UCSD-AML1 (cell line): Measurements from ENCODE around the gene TGOLN2.
"Not testable (repeated sequence)": the region's sequence is repeated elsewhere in the genome, so short reads cannot be mapped to it uniquely, and the experiment has no call there.

Experiments used
- DNase-seq: peaks from one replicate; lab custom pipeline; 2025; ENCODE audit not compliant: unreplicated experiment; lab: John Stamatoyannopoulos, UW

Gene TGOLN2

DNA sequence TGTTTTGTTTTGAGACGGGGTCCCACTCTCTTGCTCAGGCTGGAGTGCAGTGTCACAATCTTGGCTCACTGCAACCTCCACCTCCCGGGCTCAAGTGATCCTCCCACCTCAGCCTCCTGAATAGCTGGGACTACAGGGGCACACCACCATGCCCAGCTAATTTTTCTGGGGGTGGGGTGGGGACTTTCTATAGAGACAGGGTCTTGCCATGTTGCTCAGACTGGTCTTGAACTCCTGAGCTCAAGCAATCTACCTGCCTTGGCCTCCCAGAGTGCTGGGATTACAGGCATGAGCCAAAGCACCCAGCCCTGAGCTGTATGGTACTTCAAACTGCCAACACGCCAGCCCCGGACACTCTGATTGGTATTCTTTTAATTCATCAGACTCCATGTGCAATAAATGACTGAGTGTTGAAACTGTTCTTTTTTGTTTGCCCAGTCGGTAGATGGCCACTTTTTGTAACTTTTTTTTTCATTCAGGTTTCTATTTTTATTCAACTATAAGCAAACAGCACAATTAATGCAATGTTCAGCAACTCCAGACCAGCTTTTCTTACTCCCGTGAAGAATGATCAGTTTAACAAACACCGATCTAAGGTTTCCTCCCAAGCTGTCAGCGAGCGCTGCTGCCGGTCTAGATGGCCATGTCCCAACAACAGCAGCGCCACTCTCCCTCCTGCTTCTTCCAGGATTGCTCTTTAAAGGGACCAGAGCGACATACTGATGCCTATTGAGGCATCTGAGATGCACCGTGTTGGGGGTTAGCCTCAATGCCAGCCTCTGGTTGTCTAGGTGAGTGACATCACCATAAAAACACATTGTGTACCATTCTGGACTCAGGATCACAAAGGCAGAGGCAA lies 12.5 kb upstream of the TGOLN2 start:
- no peak for DNase-seq

DNA sequence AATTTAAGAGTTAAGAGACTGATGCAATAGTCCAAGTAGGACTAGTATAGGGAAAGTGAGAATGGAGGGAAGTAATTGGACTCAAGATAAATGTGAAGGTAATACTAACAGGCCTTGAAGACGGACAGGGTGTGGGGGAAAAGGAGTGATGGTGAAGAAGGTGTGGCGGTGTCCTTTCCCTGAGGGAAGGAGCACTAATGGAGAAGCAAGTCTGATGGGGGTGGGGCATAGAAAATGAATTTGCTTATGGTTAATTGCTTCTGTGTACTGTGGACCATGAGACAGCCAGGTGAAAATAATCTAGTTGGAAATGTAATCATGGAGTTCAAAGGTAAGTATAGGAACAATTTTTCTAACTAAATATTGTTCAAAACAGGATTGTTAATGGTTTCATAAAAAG lies 7.1 kb upstream of the TGOLN2 start:
- no peak for DNase-seq

GRCh38 chr2:85333877-85334276 lies 6.1 kb upstream of the TGOLN2 start:
- DNase-seq = not testable (repeated sequence)

DNA sequence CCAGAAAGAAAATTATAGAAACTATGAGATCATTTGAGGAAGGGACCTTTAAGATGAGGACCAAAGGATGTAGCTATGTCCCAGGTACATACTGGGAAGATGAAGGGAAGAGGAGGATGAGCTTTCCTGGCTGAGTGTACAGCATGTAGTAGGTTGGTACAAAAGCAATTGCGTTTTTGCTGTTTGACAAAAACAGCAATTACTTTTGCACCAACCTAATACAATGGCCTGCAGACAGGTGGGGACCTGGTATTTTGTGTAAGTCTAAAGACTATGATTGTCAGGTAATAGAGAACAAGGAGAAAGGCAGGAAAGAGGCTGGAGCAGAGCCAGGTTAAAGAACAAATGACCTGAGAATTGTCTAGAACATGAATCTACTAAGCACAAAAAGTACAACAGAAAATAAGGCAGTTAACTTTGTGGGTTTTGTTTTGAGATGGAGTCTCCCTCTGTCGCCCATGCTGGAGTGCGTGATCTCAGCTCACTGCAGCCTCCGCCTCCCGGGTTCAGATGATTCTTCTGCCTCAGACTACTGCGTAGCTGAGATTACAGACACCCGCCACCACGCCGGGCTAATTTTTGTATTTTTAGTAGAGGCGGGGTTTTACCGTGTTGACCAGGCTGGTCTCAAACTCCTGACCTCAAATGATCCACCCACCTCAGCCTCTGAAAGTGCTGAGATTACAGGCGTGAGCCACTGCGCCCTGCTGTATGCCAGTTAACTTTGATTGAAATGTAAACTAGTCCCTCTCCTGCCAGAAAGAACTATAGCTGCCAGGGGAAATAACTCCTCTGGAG lies 3.2 kb upstream of the TGOLN2 start:
- no peak for DNase-seq

- not testable (repeated sequence) for DNase-seq
Measured at GRCh38 chr2:85329701-85330100, 1.9 kb upstream of the TGOLN2 start.

- DNase-seq = no peak
Measured at GRCh38 chr2:85329181-85329651, 1.4 kb upstream of the TGOLN2 start.

DNA sequence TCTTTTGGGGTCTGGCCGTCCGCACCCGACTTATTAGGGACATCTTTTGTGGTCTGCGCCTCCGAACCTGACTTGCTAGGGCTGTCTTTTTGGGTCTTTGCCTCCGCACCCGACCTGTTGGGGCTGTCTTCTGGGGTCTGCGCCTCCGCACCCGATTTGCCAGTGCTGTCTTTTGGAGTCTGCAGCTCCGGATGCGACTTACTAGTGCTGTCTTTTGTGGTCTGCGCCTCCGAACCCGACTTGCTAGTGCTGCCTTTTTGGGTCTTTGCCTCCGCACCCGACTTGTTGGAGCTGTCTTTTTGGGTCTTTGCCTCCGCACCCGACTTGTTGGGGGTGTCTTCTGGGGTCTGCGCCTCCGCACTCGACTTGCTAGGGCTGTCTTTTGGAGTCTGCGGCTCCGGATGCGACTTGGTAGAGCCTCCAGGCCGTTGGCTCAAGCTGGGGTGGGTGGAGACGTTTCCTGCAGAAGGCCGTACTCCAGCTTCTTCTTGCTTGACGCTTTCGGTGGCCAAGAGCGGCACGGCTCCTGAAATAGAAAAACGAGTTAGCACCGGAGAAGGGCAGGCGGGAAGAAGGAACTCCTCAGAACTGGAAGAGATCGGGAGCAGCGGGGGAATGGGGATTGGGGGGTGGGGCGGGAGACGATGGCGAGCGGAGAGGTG lies 498 bp downstream of the TGOLN2 start:
- peak; percentile 61 for DNase-seq

DNA sequence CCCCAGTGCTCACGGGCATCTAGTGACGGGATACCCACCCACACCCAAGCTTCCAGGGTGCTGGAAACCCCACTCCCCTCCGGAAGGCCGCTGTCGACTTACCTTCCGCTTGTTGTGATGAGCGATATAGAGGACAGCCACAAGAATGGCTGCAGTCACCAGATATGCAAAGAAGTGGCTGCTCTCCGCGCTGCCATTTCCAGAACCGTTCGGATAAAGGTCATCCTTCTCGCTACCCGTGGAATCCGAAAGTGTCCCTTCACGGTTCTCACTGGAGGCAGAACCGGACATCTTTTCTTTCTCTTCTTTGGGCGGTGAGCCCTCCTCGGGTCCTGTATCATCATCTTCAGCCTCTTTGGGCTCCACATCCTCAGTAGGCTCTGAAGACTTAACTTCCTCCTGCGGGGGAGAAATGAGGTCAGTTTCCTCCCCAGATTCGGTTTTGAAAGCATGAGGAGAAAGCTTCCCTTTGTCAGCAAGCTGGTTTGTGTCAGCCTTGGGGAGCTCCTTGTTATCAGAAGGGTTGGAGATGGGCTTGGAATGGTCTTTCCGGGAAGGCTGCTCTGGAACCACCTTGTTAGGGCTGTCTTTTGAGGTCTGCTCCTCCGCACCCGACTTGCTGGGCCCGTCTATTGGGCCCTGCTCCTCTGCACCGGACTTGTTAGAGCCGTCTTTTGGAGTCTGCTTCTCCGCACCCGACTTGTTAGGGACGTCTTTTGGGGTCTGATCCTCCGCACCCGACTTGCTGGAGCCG lies 1.2 kb downstream of the TGOLN2 start:
- DNase-seq = peak; percentile 66

GRCh38 chr2:85325466-85325811 lies 2.4 kb downstream of the TGOLN2 start:
- DNase-seq = no peak

DNA sequence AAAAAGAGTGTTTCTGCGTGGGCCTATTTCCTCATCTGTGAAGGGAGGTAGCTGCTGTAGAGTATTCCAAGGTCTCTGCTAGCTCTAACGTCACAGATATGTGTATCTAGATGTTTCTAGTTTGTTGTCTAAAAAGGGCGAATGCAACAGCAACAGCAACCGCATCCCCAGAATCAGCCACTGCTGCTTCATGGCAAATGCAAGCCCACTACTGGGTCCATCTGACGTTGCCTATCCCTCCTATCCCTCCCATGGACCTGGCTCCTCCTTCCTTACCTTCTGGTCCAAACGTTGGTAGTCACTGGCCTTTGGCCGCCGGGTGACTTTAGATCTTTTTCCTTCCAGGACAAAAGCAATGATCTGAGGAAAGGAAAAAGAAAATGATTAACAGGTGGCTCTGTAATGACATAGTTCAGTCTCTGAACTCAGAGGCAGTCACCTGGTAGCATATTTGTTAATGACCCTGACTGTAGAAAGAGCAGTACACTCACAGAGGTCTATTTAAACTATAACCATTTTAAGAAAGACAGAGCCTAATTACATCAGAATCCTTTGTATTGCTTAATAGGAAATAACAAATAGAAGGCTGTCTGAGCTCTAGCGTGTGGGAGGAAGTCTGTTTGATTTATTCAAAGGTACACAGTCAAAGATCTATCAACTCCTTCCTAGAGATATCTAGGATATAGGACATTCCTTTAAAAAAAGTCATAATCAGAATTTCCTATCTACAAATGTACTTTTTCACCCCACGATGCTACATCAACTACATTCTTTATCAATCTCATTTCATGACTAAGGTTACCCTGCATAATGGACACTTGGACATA lies 2.9 kb downstream of the TGOLN2 start:
- DNase-seq = no peak

DNA sequence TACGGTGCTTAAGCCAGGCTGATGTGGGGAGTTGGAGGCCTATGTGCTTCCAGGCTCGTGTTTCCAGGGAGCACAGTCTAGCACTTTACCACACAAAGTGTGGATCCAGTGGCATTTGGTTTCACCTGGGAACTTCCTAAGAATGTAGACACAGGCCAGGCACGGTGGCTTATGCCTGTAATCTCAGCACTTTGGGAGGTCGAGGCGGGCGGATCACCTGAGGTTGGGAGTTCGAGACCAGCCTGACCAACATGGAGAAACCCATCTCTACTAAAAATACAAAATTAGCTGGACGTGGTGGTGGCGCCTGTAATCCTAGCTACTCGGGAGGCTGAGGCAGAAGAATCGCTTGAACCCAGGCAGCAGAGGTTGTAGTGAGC lies 3.8 kb downstream of the TGOLN2 start:
- not testable (repeated sequence) for DNase-seq

GRCh38 chr2:85323351-85323987 lies 4.3 kb downstream of the TGOLN2 start:
- no peak for DNase-seq

DNA sequence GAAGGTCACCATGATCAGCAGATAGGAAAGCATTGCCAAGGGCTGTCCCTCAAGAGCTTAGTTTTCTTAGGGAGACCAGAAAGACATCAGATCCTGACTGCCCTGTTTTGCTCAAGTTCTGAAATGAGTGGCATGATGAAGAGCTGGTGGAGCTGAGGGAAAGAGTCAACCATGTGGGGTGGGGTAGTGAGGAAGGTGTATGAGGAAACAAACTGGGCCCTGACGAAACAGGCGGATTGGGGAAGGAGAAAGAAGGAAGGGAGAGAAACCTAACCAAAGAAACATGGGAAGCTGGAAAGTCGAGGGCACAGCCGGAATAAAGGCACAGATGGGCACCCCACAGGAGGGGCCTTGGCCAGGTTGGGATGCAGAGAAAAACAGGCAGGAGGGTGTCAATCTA lies 8.0 kb downstream of the TGOLN2 start:
- DNase-seq = no peak

DNA sequence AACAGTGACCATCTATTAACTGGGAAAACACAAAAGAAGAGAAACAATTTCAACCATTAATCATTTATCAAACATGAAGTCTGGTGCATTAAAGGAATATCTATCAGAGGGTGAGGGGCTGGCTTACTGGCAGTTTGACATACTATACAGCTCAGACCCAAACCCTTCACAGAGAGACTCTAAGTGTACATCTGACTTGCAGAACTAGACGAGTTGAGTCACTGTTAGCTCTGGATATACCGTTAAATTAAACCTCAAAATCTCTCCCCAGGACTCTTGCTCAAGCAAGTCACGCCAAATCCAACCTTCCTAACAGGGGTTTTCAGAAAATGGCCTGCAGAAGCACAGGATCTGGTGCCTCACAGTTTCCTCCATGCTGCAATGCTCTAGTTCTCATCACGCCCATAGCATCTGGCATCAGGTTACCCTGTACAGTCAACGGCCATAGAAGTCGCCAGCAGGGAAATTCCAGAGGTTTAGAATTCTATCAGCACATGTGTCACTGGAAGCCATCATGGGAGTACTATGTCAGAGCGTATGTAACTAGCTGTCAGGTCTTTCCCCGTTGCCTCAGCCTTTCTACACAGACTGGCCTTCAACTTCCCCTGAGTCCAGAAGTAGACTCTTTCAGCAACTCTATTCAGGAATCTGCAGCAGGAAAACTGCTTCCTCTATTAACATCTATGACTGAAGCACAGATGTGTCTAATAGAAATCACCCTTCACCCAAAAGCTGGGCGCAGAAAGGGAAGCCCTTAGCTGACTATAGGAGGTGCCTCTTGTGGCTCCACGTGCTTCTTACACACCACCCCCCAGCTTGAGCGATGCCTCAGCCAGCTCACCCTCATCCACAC lies 9.3 kb downstream of the TGOLN2 start:
- no peak for DNase-seq

GRCh38 chr2:85315921-85316320 lies 11.9 kb downstream of the TGOLN2 start:
- not testable (repeated sequence) for DNase-seq

- no peak for DNase-seq
Measured at GRCh38 chr2:85314884-85315242, 12.9 kb downstream of the TGOLN2 start.

- no peak for DNase-seq
Measured at GRCh38 chr2:85312404-85312803, 15.4 kb downstream of the TGOLN2 start.

GRCh38 chr2:85310330-85310729 lies 17.5 kb downstream of the TGOLN2 start:
- DNase-seq = no peak
